Endothelial cell of umbilical vein (primary cell): Measurements from ENCODE around the gene TANGO2. TPM values are rescaled to one million over a fixed set of nuclear protein-coding genes. Genes with fewer than 3 reads are reported as not detected.

Experiments
- BruUV-seq: library from RNA; stranded (reverse); fragments of 400-500 nt; replicated peaks from 2 replicates; lab custom pipeline; 2021; lab: Mats Ljungman, UMichigan
- CTCF ChIA-PET: fragments of 300-600, 350-600 bp; sonication (Branson Sonifier 250); formaldehyde crosslinking; loops from one replicate; lab custom pipeline; 2021; ENCODE audit warnings: antibody characterized with exemption, inconsistent platforms; lab: Charles Lee
- POLR2A ChIA-PET: fragments of 300-600, 350-600 bp; sonication (Branson Sonifier 250); formaldehyde crosslinking; loops from one replicate; lab custom pipeline; 2021; ENCODE audit warnings: antibody characterized with exemption, inconsistent platforms; lab: Charles Lee
- DNase-seq: peaks from one replicate; pipeline ENCODE4 v3.0.0-alpha.2; 2011; ENCODE audit warnings: low read depth, low spot score
- FAIRE-seq: peaks from 2 replicates; lab custom pipeline; 2011; peaks lifted over from hg19 to GRCh38; lab: Jason Lieb, UNC
- H2AFZ ChIP-seq: 2 replicates; pipeline ENCODE4 v1.6.0; 2012; ENCODE audit warnings: low read depth, low read length, control low read depth, inconsistent platforms
- H3K27ac ChIP-seq: 2 replicates; pipeline ENCODE4 v1.5.1; 2011; ENCODE audit warnings: low read depth, mild to moderate bottlenecking, control low read depth, low read length, moderate library complexity; ENCODE audit not compliant: insufficient read depth
- H3K27me3 ChIP-seq, 2 experiments: 2 replicates each; pipeline versions ENCODE4 v1.6.0 to v1.6.1; 2011; ENCODE audit warnings: low read length in 2 of 2, mixed read lengths in 1 of 2; ENCODE audit not compliant: control insufficient read depth in 2 of 2, insufficient read depth in 2 of 2
- H3K36me3 ChIP-seq, 2 experiments: 2 replicates in 1 of 2; 3 replicates in 1 of 2; pipeline ENCODE4 v1.5.1; 2011; ENCODE audit warnings: low read length in 2 of 2, mild to moderate bottlenecking in 1 of 2, moderate library complexity in 1 of 2; ENCODE audit not compliant: control insufficient read depth in 2 of 2, insufficient read depth in 2 of 2; ENCODE audit errors: extremely low read depth in 1 of 2
- H3K4me1 ChIP-seq: 3 replicates; pipeline ENCODE4 v1.5.1; 2011; ENCODE audit warnings: mild to moderate bottlenecking, low read length; ENCODE audit not compliant: control insufficient read depth, insufficient read depth; ENCODE audit errors: extremely low read depth
- H3K4me2 ChIP-seq: 2 replicates; pipeline ENCODE4 v1.6.1; 2011; ENCODE audit warnings: low read length, control low read depth, mixed read lengths; ENCODE audit not compliant: insufficient read depth
- H3K4me3 ChIP-seq, 3 experiments: fragments of 200-600 bp in 1 of 3; sonication (generic), shearing (Covaris generic) in 1 of 3; replicated peaks in 1 of 3; 2 replicates each; pipeline ENCODE4 v1.5.1; 2011 to 2016; ENCODE audit warnings: control low read depth in 3 of 3, low read length in 3 of 3, mild to moderate bottlenecking in 2 of 3, inconsistent platforms in 1 of 3, low read depth in 1 of 3, moderate library complexity in 1 of 3; ENCODE audit not compliant: insufficient read depth in 1 of 3
- H3K79me2 ChIP-seq: 2 replicates; pipeline ENCODE4 v1.6.0; 2012; ENCODE audit warnings: low read length, inconsistent platforms; ENCODE audit not compliant: control insufficient read depth, insufficient read depth
- H3K9ac ChIP-seq: replicated peaks from 2 replicates; pipeline ENCODE3; 2011; ENCODE audit warnings: low read length, control low read depth; ENCODE audit not compliant: insufficient read depth; ENCODE audit errors: extremely low read depth
- H3K9me1 ChIP-seq: replicated peaks from 3 replicates; pipeline ENCODE4 v1.6.0; 2011; ENCODE audit warnings: mild to moderate bottlenecking, low read length; ENCODE audit not compliant: control insufficient read depth, insufficient read depth; ENCODE audit errors: extremely low read depth
- H3K9me3 ChIP-seq: replicated peaks from 2 replicates; pipeline ENCODE4 v1.5.1; 2012; ENCODE audit warnings: low read length, inconsistent platforms; ENCODE audit not compliant: control insufficient read depth, insufficient read depth
- H4K20me1 ChIP-seq: replicated peaks from 2 replicates; pipeline ENCODE3; 2011; ENCODE audit warnings: mild to moderate bottlenecking, low read length; ENCODE audit not compliant: control insufficient read depth, insufficient read depth; ENCODE audit errors: extremely low read depth
- EZH2 ChIP-seq: IDR thresholded peaks from 2 replicates; pipeline ENCODE4 v1.6.1; 2012; ENCODE audit warnings: borderline replicate concordance, low read depth, mild to moderate bottlenecking, moderate library complexity, low read length, inconsistent platforms; ENCODE audit not compliant: severe bottlenecking
- GATA2 ChIP-seq: IDR thresholded peaks from 2 replicates; pipeline ENCODE4 v1.7.0; 2011; ENCODE audit warnings: low read depth, mild to moderate bottlenecking, moderate library complexity, mixed read lengths, low read length; ENCODE audit not compliant: insufficient read length, insufficient read depth
- JUN ChIP-seq: IDR thresholded peaks from 2 replicates; pipeline ENCODE4 v1.6.1; 2011; ENCODE audit warnings: borderline replicate concordance, low read depth; ENCODE audit not compliant: insufficient read length, insufficient read depth
- POLR2A ChIP-seq: IDR thresholded peaks from 2 replicates; pipeline ENCODE4 v1.6.1; 2012; ENCODE audit warnings: low read depth, mild to moderate bottlenecking, control low read depth, low read length
- POLR2AphosphoS5 ChIP-seq: IDR thresholded peaks from 2 replicates; pipeline ENCODE4 v1.6.1; 2012; ENCODE audit warnings: low read depth, mild to moderate bottlenecking, control low read depth, low read length, moderate library complexity; ENCODE audit not compliant: insufficient read depth
- dilution Hi-C: fragments of 300-500 bp; cut with MboI; formaldehyde crosslinking; loops from one replicate; pipeline ENCODE4 v1.15.0; 2019; ENCODE audit warnings: low sequenced_read_pairs; ENCODE audit not compliant: extremely low pct_ligation_motif_present
- intact Hi-C: fragments of 100-400 bp; cut with micrococcal nuclease; formaldehyde crosslinking; loops from one replicate; pipeline ENCODE4 v1.10.0; 2022
- polyA plus RNA-seq, 4 experiments: library from polyadenylated mRNA; depleted of rRNA in 3 of 4; stranded (reverse) in 3 of 4; unstranded in 1 of 4; fragments of >200 nt; gene quantifications; 2 replicates each; pipeline versions ENCODE4 v1.2.1 to v1.2.3, GENCODE V29; 2011 to 2012; ENCODE audit warnings: missing spikeins in 1 of 4
- total RNA-seq: library from RNA; stranded (reverse); gene quantifications from 2 replicates; pipeline ENCODE4 v1.2.3, GENCODE V29; 2021
- TF ChIP-seq, protein P1 (sequence below): IDR thresholded peaks from 2 replicates; pipeline ENCODE4 v1.6.1; 2011; ENCODE audit not compliant: insufficient read depth, insufficient read length

Gene TANGO2
- total and polyA plus RNA-seq, 2 donors (not counting 3 experiments of a cell fraction or from before 2014, with no cell fraction given) = 40.0 to 49.3 TPM

DNA sequence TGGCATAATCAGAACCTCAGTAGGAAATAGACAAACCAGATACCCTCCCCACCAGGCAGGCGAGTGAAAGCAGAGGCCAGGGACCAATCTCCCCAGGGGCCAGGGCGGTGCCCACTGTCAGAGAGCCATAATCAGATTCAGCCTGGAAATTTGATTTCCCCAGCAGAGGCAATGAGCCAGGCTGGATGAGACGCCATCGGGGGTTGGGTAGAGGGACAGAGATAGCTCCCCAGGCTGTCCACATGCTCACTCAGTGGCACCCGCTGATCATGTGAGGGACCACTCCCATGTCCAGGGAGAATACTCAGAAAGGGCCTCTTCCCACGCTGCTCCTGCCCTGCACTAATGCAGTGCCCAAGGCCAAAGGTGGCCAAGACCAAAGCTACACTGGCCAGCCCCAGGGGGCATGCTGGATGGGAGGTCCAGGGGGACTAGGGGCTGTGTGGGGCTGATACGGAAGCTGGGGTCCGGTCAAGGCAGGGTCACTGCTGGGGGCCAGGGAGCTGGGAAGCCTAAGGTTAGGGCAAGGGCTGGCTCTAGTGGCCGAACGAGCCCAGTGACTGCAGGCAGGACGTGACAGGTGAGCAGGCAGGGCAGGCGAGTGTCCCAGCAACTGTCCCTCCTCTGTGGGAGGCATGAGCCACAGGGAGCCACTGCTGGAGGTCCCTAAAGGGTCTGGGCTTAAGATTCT, 24.1 kb upstream of the TANGO2 start:
- intact Hi-C loops = no loop called here
- dilution Hi-C loops = no loop called here
- H3K36me3 ChIP-seq = no peaks in the 10 kb centered on the region
- FAIRE-seq (no peak), DNase-seq (no peak)
- no peak overlapping the region for H3K4me3 ChIP-seq
- peaks cover 32% of the 10 kb centered on the region for H3K4me1 ChIP-seq
- H3K27ac ChIP-seq = no peak overlapping the region
- no peak overlapping the region for H3K9ac ChIP-seq
- POLR2A ChIA-PET = no interaction called here
- H3K79me2 ChIP-seq = no peaks in the 10 kb centered on the region
- H3K27me3 ChIP-seq = no peaks in the 10 kb centered on the region
- H3K4me2 ChIP-seq = no peak overlapping the region
- H3K9me1 ChIP-seq = no peaks in the 10 kb centered on the region
- no peaks in the 10 kb centered on the region for H4K20me1 ChIP-seq
- BruUV-seq = no TSS peak
- TF ChIP-seq, protein P1, sequence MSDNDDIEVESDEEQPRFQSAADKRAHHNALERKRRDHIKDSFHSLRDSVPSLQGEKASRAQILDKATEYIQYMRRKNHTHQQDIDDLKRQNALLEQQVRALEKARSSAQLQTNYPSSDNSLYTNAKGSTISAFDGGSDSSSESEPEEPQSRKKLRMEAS = no peak
- no peak for TF ChIP-seq JUN
- TF ChIP-seq POLR2AphosphoS5 = no peak
- no peak for TF ChIP-seq POLR2A
- no peaks in the 10 kb centered on the region for H3K9me3 ChIP-seq
- no peak overlapping the region for H2AFZ ChIP-seq
- CTCF ChIA-PET = interaction anchor here (3.4 kb wide), 1 partner anchor 17 kb away, joined by 19 read pairs; no protein-coding TSS in a partner anchor

DNA sequence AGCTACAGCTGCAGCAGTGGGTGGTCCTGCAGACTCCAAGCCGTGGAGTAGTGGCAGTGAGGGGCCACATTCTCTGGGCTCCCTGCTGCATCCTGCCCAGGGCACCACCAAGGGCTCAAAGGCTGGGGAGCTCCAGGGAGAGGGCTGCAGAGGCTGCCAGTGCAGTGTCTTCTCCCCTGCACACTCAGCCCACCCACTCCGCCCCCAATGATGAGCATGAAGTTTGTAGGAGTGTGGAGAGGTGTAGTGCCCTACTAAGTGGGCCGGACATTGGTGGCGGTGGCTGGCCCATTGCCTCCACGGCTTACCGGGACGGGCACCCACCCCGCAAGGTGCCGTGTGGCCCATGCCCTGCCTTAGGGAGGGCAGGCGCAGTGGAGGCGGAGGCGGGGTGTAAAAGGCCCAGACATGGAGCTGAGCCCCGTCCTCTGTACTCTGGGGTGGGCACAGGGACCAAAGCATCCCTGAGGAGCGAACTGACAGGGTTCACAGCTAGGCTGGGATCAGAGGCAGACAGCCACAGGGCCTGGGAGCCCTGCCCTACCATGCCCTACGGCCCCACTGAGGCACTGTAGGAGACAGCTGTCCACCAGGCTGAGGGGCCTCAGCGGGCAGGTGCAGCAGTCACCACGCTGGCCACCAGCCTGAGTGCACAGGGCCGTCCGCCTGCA, 23.2 kb upstream of the TANGO2 start:
- no peaks in the 10 kb centered on the region for H3K9me3 ChIP-seq
- ChIA-PET POLR2A (no interaction called here), CTCF (interaction anchor here (1.0 to 3.4 kb wide), 4 partner anchors 9 to 50 kb away, joined by 3 to 19 read pairs (median 3); no protein-coding TSS in a partner anchor)
- peaks cover 41% of the 10 kb centered on the region for H3K4me1 ChIP-seq
- no TSS peak for BruUV-seq
- dilution Hi-C loops = no loop called here
- no peak overlapping the region for H3K27ac ChIP-seq
- no peaks in the 10 kb centered on the region for H3K9me1 ChIP-seq
- no peaks in the 10 kb centered on the region for H4K20me1 ChIP-seq
- no peak overlapping the region for H3K4me3 ChIP-seq
- no peak for DNase-seq
- TF ChIP-seq, protein P1 = no peak
- TF ChIP-seq GATA2 = no peak
- no peak for TF ChIP-seq EZH2
- H3K36me3 ChIP-seq = no peaks in the 10 kb centered on the region
- no peak for FAIRE-seq
- H3K79me2 ChIP-seq = no peaks in the 10 kb centered on the region
- H3K9ac ChIP-seq = no peak overlapping the region
- no peaks in the 10 kb centered on the region for H3K27me3 ChIP-seq
- H3K4me2 ChIP-seq = no peak overlapping the region
- intact Hi-C loops = loop anchor here (1.0 to 2.0 kb wide), 2 partner anchors 23 to 27 kb away; partner anchors contain the start of gene TANGO2
- H2AFZ ChIP-seq = no peak overlapping the region
